Testis (tissue), 2 donors: Measurements from ENCODE around the gene HKDC1.
"Not testable (repeated sequence)": the region's sequence is repeated elsewhere in the genome, so short reads cannot be mapped to it uniquely, and the experiment has no call there.

Experiments used
- POLR2A ChIP-seq: fragments of 450-650 bp; IDR thresholded peaks from one replicate; pipeline ENCODE4 v1.6.1; 2017; ENCODE audit warnings: antibody characterized with exemption, mild to moderate bottlenecking, moderate library complexity
- TF ChIP-seq, protein P1 (sequence below), 3 experiments: fragments of 450-650 bp in 2 of 3; fragments of 200-600 bp in 1 of 3; sonication (generic) in 1 of 3; IDR thresholded peaks; one replicate each; pipeline ENCODE4 v1.5.1; 2016 to 2019; ENCODE audit warnings: antibody characterized with exemption in 3 of 3, mild to moderate bottlenecking in 2 of 3, moderate library complexity in 1 of 3

DNA sequence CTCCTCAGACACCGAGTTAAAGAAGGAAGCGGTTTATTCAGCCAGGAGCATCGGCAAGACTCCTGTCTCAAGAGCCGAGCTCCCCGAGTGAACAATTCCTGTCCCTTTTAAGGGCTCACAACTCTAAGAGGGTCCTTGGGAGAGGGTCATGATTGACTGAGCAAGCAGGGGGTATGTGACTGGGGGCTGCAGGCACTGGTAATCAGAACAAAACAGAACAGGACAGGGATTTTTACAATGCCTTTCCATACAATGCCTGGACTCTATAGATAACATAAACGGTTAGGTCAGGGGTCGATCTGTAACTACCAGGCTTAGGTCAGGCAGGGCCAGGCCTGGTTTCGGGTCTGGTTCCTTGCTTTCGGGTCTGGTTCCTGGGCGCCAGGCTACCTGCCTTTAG, 88.2 kb downstream of the HKDC1 start:
- TF ChIP-seq POLR2A, result not testable (repeated sequence)
- TF ChIP-seq, protein P1, sequence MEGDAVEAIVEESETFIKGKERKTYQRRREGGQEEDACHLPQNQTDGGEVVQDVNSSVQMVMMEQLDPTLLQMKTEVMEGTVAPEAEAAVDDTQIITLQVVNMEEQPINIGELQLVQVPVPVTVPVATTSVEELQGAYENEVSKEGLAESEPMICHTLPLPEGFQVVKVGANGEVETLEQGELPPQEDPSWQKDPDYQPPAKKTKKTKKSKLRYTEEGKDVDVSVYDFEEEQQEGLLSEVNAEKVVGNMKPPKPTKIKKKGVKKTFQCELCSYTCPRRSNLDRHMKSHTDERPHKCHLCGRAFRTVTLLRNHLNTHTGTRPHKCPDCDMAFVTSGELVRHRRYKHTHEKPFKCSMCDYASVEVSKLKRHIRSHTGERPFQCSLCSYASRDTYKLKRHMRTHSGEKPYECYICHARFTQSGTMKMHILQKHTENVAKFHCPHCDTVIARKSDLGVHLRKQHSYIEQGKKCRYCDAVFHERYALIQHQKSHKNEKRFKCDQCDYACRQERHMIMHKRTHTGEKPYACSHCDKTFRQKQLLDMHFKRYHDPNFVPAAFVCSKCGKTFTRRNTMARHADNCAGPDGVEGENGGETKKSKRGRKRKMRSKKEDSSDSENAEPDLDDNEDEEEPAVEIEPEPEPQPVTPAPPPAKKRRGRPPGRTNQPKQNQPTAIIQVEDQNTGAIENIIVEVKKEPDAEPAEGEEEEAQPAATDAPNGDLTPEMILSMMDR (IDR thresholded peaks at IDR 0.05), result not testable (repeated sequence)
